Large intestine (tissue), 3 donors: ENCODE data around the gene SPEF2. TPM values are rescaled to one million over a fixed set of nuclear protein-coding genes. Genes with fewer than 3 reads are reported as not detected.
"Not testable (repeated sequence)": the region's sequence is repeated elsewhere in the genome, so short reads cannot be mapped to it uniquely, and the experiment has no call there.

ENCODE experiments used
- DNase-seq, 2 donors: peaks; one replicate each; pipeline versions ENCODE4 v3.0.0 to v3.0.0-alpha.2; 2013
- H3K27ac ChIP-seq: one replicate; pipeline ENCODE4 v1.5.1; 2013; ENCODE audit warnings: low read length
- H3K27me3 ChIP-seq: 2 replicates; pipeline ENCODE4 v1.6.1; 2013; ENCODE audit warnings: low read length; ENCODE audit not compliant: control insufficient read depth, insufficient read depth
- H3K36me3 ChIP-seq: 2 replicates; pipeline ENCODE4 v1.6.1; 2013; ENCODE audit warnings: low read length; ENCODE audit not compliant: control insufficient read depth, insufficient read depth
- H3K4me1 ChIP-seq: one replicate; pipeline ENCODE4 v1.6.1; 2013; ENCODE audit warnings: low read length; ENCODE audit not compliant: control insufficient read depth, insufficient read depth
- H3K4me3 ChIP-seq: one replicate; pipeline ENCODE4 v1.5.1; 2013; ENCODE audit warnings: low read length
- H3K9me3 ChIP-seq: one replicate; pipeline ENCODE4 v1.6.1; 2013; ENCODE audit warnings: mild to moderate bottlenecking, low read depth, low read length, moderate library complexity; ENCODE audit not compliant: control insufficient read depth
- WGBS: methylation state at CpG from one replicate; pipeline ENCODE4 v1.1.5; 2013; ENCODE audit warnings: low lambda C conversion rate; ENCODE audit not compliant: insufficient coverage; 5-methylcytosine and 5-hydroxymethylcytosine counted together
- polyA plus RNA-seq: library from polyadenylated mRNA; unstranded; fragments of 120-200 nt; gene quantifications from one replicate; pipeline ENCODE4 v1.2.1, GENCODE V29; 2013

Gene SPEF2
- polyA plus RNA-seq, 1 donor, result 17.3 TPM

DNA sequence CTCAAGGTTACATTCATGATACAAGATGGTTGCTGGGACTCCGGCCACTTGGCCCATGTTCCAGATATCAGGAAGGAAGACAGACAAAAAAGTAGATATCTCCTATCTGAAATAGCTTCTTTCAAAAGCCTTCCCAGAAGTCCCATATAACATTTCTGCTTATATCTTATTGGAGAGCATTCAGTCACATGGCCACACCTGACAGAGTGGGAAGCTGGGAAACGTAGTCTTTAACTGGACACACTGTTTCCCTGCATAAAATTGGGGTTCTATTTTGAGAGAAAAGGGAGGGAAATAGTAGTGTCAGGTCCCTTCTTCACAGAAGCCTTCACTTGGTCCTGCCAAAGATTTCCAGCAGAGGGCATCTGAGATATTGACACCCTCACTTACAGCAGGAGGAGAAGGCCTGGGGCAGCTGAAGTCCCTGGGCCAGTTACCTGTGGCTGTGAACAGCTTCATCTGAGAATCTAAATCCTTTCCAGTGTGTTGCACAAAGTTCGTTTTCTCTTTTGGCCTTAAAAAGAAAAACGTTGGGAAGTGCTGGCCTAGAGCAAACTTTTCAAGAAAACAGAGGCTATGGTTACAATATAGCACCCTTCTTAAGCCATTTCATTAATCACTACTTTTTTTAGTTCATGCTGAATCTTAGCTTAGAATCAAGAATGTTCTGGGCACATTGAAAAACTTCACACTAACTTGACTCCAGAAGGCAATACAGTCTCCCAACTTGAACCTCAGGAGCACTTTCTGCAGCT, 33.5 kb downstream of the SPEF2 start:
- no peaks in the 10 kb centered on the region for H3K36me3 ChIP-seq
- H3K4me1 ChIP-seq, result no peaks in the 10 kb centered on the region
- no peak overlapping the region for H3K27ac ChIP-seq
- H3K9me3 ChIP-seq, result no peaks in the 10 kb centered on the region
- H3K27me3 ChIP-seq, result no peaks in the 10 kb centered on the region
- no peak overlapping the region for H3K4me3 ChIP-seq
- 100% methylated on average over 1 of the region's 4 CpGs for WGBS
- DNase-seq, result peak in 1 of 2 donors; percentile 9

DNA sequence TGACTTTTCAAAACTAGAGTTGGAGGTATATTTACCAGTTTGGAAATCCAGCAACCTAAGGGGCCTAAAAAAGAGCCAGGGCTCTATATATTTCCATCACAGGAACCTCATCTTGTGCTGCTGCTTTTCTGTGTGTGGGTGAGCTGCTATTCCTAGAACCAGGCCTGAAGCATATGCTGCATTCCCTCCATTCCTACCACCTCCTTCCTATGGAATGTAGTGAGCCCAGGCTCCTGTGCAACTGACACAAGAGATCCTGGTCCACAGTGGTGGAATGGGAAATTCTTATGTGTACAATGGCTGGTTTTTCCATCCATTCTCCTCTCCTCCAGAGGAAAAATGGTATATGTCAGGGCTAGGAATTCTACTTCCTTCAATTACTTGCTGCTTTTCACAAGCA, 39.1 kb downstream of the SPEF2 start:
- H3K9me3 ChIP-seq, result no peaks in the 10 kb centered on the region
- DNase-seq, result no peak
- H3K27me3 ChIP-seq, result no peaks in the 10 kb centered on the region
- no peak overlapping the region for H3K4me3 ChIP-seq
- H3K4me1 ChIP-seq, result no peaks in the 10 kb centered on the region
- no peaks in the 10 kb centered on the region for H3K36me3 ChIP-seq
- no peak overlapping the region for H3K27ac ChIP-seq

DNA sequence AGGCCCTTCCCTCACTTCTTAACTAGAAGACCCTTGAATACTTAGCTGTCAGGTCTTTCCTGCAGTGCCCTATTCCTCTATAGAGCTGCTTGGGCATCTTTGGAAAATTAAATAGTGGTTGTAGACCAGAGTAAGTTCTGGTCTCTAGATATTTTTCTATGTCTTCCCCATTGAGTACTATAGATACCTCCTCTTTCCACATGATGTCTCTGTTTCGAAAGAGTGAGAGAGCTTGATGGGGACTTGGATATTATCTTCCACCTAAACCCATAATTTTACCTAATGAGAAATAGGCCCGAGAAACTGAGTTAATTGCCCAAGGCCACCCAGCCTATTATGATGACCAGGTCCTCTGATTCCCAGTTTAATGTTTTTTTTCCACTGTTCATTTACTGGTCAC, 40.2 kb downstream of the SPEF2 start:
- Histone ChIP-seq H3K4me3 (no peak overlapping the region), H3K36me3 (no peaks in the 10 kb centered on the region), H3K4me1 (no peaks in the 10 kb centered on the region), H3K27ac (no peak overlapping the region), H3K27me3 (no peaks in the 10 kb centered on the region), H3K9me3 (no peaks in the 10 kb centered on the region)
- WGBS, result no CpG with 5 or more reads among the region's 2 CpGs
- DNase-seq, result no peak

DNA sequence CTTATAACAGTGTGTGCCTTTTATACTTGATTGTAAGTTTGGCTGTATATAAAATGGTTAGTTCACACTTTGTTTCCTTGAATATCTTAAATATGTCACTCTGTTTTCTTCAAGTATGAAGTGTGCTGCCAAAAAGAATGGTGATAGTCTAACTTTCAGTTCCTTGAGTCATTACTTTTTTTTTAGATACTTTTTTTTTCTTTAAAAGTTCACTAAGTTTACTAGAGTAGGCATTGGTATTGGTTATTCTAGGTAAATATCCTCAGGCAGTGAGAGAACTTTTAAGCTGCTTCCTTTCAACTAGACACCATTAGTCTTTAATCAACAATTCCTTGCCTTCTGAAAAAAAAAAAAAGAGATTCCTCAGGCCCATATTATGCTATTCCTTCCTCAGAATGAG, 41.9 kb downstream of the SPEF2 start:
- Histone ChIP-seq H3K36me3 (no peaks in the 10 kb centered on the region), H3K27me3 (no peaks in the 10 kb centered on the region), H3K9me3 (no peaks in the 10 kb centered on the region), H3K27ac (no peak overlapping the region), H3K4me3 (no peak overlapping the region), H3K4me1 (no peaks in the 10 kb centered on the region)
- DNase-seq, result no peak

DNA sequence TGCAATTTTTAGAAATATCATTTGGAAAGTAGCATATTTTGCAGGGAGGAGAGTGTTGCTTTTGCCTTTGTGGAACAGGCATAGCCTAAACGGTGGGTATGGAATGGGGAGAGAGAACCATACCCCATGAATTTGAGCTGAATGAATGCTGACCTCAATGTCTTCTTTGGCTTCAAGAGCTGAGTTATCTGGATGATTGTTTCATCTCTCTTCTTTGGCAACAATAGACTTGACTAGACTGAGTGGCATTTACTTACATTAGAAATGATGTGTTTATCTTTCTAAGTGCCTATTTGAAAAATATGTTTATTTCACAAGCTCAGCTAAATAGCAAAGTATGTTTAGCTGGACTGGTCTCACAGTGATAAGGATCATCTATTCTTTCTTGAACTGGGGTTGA, 42.8 kb downstream of the SPEF2 start:
- no peak for DNase-seq
- Histone ChIP-seq H3K27ac (no peak overlapping the region), H3K9me3 (no peaks in the 10 kb centered on the region), H3K4me1 (no peaks in the 10 kb centered on the region), H3K27me3 (no peaks in the 10 kb centered on the region), H3K36me3 (no peaks in the 10 kb centered on the region), H3K4me3 (no peak overlapping the region)
- WGBS, result no CpG with 5 or more reads among the region's 1 CpG

DNA sequence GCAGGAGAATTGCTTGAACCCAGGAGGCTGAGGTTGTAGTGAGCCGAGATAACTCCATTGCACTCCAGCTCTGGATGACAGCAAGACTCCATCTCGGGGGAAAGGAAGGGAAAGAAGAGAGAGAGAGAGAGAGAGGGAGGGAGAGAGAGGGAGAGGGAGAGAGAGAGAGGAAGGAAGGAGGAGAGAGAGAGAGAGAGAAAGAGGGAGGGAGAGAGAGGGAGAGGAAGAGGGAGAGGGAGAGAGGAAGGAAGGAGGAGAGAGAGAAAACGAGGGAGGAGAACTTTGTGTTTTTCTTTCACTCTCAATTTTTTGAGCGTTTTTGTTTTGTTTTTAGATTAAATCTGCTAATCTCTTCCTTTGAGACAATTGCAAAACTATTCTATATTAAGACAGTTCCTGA, 46.9 kb downstream of the SPEF2 start:
- Histone ChIP-seq H3K9me3 (no peaks in the 10 kb centered on the region), H3K36me3 (no peaks in the 10 kb centered on the region), H3K4me1 (no peaks in the 10 kb centered on the region), H3K27ac (no peak overlapping the region), H3K4me3 (no peak overlapping the region), H3K27me3 (no peaks in the 10 kb centered on the region)
- 95% methylated on average over 4 of the region's 4 CpGs for WGBS
- DNase-seq, result no peak

DNA sequence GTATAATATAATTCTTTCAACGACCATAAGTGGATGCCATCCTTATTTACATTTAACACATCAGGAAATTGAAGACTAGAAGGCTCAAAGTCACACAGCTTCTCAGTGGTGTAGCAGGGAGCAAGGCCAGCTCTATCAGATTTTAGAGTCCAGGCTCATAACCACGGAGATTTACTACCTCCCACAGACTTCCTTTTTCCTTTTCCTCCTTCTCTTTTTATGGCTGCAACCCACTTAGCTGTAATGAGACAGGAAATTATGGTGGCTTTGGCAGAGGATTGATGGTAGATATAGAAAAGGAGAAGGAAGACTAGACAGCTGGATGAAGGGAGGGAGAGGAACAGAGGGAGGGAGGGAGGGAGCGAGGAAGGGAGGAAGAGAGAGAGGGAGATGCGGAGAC, 47.4 kb downstream of the SPEF2 start:
- Histone ChIP-seq H3K4me3 (no peak overlapping the region), H3K27me3 (no peaks in the 10 kb centered on the region), H3K27ac (no peak overlapping the region), H3K4me1 (no peaks in the 10 kb centered on the region), H3K36me3 (no peaks in the 10 kb centered on the region), H3K9me3 (no peaks in the 10 kb centered on the region)
- WGBS, result 94% methylated on average over 2 of the region's 4 CpGs
- peak in 1 of 2 donors; percentile 5 for DNase-seq

DNA sequence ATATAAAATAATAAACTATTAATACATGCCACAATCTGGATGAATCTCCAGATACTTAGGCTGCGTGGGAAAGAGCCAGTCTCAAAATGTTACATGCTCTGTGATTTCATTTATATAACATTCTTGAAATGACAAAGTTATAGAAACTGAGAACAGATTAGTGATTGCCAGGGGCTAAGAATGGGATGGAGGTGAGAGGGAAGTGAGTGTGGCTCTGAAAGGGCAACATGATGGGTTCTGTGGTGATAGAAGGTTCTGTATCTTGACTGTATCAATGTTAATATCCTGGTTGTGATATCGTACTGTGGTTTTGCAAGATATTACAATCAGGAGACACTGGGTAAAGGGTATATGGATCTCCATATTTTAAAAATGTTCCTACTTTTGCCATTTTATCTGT, 50.7 kb downstream of the SPEF2 start:
- Histone ChIP-seq H3K4me3 (no peak overlapping the region), H3K9me3 (no peaks in the 10 kb centered on the region), H3K27me3 (no peaks in the 10 kb centered on the region), H3K4me1 (no peaks in the 10 kb centered on the region), H3K36me3 (no peaks in the 10 kb centered on the region), H3K27ac (no peak overlapping the region)
- no peak for DNase-seq
- no CpG with 5 or more reads among the region's 2 CpGs for WGBS

DNA sequence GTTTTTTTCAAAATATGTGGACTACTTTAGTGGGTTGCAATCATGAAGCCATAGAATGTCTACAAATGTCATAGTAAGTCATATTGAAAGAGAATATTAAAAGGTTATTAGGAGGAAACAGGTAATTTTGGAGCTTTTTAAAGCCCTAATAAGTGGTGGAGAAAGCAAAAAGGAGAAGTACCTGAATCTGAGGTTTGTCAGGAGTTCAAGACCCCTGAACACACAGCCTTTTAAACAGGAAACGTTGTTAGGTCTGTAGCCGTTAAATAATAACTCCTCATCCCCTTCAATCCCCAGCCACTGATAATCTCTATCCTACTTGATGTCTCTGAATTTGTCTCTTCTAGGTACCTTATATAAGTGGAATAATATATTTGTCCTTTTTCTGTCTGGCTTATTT, 51.1 kb downstream of the SPEF2 start:
- no peak overlapping the region for H3K4me3 ChIP-seq
- no CpG with 5 or more reads among the region's 2 CpGs for WGBS
- H3K27ac ChIP-seq, result no peak overlapping the region
- no peaks in the 10 kb centered on the region for H3K36me3 ChIP-seq
- H3K4me1 ChIP-seq, result no peaks in the 10 kb centered on the region
- no peaks in the 10 kb centered on the region for H3K9me3 ChIP-seq
- no peak for DNase-seq
- no peaks in the 10 kb centered on the region for H3K27me3 ChIP-seq

DNA sequence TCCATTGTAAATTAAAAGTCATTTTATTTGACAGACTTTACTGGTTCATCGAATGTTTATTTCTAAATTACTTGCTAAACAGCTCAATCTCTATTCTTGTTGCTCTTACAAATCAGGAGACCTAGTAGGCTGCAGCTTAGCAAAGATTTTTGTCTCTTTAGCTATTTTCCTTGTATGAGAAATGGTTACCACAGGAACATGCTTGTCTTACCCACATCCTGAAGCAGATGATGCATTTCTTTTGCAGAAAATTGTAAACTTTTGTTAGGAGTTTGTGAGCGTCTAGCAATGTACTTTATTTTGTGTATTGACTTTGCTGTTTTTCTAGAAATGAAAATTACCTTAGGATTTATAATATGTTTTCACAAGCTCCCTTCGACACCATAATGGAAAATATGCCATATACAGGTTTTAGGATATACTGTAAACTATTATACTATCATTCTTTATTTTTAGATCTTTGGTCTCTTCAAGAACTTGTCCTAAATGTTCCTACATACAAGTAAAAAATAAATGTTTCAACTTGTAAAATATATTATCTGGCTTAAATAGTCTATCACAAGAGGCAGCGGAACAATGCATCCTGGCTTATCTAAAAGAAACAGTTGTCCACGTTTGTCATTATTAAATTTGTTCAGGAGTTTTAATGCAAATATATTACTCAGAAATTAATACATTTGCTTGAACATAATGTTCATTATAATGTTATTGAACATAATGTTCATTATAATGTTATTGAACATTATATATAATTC, 54.1 kb downstream of the SPEF2 start:
- H3K4me1 ChIP-seq, result no peaks in the 10 kb centered on the region
- no peaks in the 10 kb centered on the region for H3K36me3 ChIP-seq
- no peak overlapping the region for H3K27ac ChIP-seq
- H3K9me3 ChIP-seq, result no peaks in the 10 kb centered on the region
- no peaks in the 10 kb centered on the region for H3K27me3 ChIP-seq
- DNase-seq, result no peak
- WGBS, result 91% methylated on average over 4 of the region's 5 CpGs
- no peak overlapping the region for H3K4me3 ChIP-seq

DNA sequence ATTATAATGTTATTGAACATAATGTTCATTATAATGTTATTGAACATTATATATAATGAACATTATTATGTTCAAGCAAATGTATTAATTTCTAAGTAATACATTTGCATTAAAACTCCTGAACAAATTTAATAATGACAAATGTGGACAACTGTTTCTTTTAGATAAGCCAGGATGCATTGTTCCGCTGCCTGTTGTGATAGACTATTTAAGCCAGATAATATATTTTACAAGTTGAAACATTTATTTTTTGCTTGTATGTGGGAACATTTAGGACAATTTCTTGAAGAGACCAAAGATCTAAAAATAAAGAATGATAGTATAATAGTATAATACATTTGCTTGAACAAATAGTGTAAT, 54.6 kb downstream of the SPEF2 start:
- H3K9me3 ChIP-seq, DNase-seq, H3K4me3 ChIP-seq, H3K27me3 ChIP-seq, H3K4me1 ChIP-seq, H3K36me3 ChIP-seq, H3K27ac ChIP-seq: not testable (repeated sequence)
- no CpG with 5 or more reads among the region's 1 CpG for WGBS
